PC-9 (cell line): ENCODE results near the gene PUS10. TPM values are rescaled to one million over a fixed set of nuclear protein-coding genes. Genes with fewer than 3 reads are reported as not detected.

Source experiments
- BruUV-seq: library from RNA; stranded (reverse); fragments of 400-500 nt; replicated peaks from 2 replicates; lab custom pipeline; 2021; lab: Mats Ljungman, UMichigan
- CTCF ChIA-PET: fragments of 300-600 bp; sonication (Branson Sonifier 250); formaldehyde crosslinking; loops from one replicate; lab custom pipeline; 2022; ENCODE audit warnings: antibody characterized with exemption; lab: Charles Lee
- POLR2A ChIA-PET: fragments of 300-600 bp; sonication (Branson Sonifier 250); formaldehyde crosslinking; loops from one replicate; lab custom pipeline; 2022; ENCODE audit warnings: antibody characterized with exemption; ENCODE audit not compliant: unreplicated experiment; lab: Charles Lee
- DNase-seq, 2 experiments: peaks; one replicate each; pipeline versions ENCODE4 v3.0.0 to v3.0.0-alpha.2; 2015 to 2022; ENCODE audit warnings: mixed read lengths in 1 of 2
- H2AFZ ChIP-seq: fragments of 200-600 bp; sonication (generic); 2 replicates; pipeline ENCODE4 v1.8.1; 2017; ENCODE audit warnings: antibody characterized with exemption
- H3F3A ChIP-seq: fragments of 200-600 bp; sonication (generic); 2 replicates; pipeline ENCODE4 v1.8.1; 2017; ENCODE audit warnings: antibody characterized with exemption, mild to moderate bottlenecking, low read depth; ENCODE audit not compliant: insufficient read depth
- H3K27ac ChIP-seq: fragments of 200-600 bp; sonication (generic); 2 replicates; pipeline ENCODE4 v1.6.1; 2016; ENCODE audit warnings: mixed run types
- H3K27me3 ChIP-seq: fragments of 200-600 bp; sonication (generic); 2 replicates; pipeline ENCODE4 v1.6.1; 2016; ENCODE audit warnings: low read depth, mixed run types; ENCODE audit not compliant: insufficient read depth
- H3K36me3 ChIP-seq: fragments of 200-600 bp; sonication (generic); 2 replicates; pipeline ENCODE4 v1.6.1; 2016; ENCODE audit warnings: low read depth, mixed run types
- H3K4me1 ChIP-seq: fragments of 200-600 bp; sonication (generic); replicated peaks from 2 replicates; pipeline ENCODE4 v1.6.1; 2016; ENCODE audit warnings: mixed run types; ENCODE audit not compliant: insufficient read depth
- H3K4me2 ChIP-seq: fragments of 200-600 bp; sonication (generic); 2 replicates; pipeline ENCODE4 v1.6.1; 2017; ENCODE audit warnings: mixed run types
- H3K4me3 ChIP-seq: fragments of 200-600 bp; sonication (generic); 2 replicates; pipeline ENCODE4 v1.6.1; 2016; ENCODE audit warnings: mixed run types
- H3K79me2 ChIP-seq: fragments of 200-600 bp; sonication (generic); 2 replicates; pipeline ENCODE4 v1.6.1; 2017; ENCODE audit warnings: low read depth, mixed run types
- H3K9me2 ChIP-seq: fragments of 200-600 bp; sonication (generic); 2 replicates; pipeline ENCODE4 v1.8.1; 2017; ENCODE audit warnings: mild to moderate bottlenecking; ENCODE audit not compliant: insufficient read depth
- H3K9me3 ChIP-seq: fragments of 200-600 bp; sonication (generic); 2 replicates; pipeline ENCODE4 v1.8.1; 2016; ENCODE audit warnings: low read depth; ENCODE audit not compliant: insufficient read depth
- H4K20me1 ChIP-seq: fragments of 200-600 bp; sonication (generic); 2 replicates; pipeline ENCODE4 v1.8.1; 2017; ENCODE audit not compliant: insufficient read depth
- EZH2 ChIP-seq: fragments of 200-600 bp; sonication (generic); IDR thresholded peaks from 2 replicates; pipeline ENCODE4 v1.8.0; 2017; ENCODE audit warnings: antibody characterized with exemption, low read depth
- intact Hi-C: fragments of 100-400 bp; cut with micrococcal nuclease; formaldehyde crosslinking; loops from one replicate; pipeline ENCODE4 v1.10.0; 2022; ENCODE audit not compliant: unreplicated experiment
- total RNA-seq: library from RNA; stranded (reverse); gene quantifications from 2 replicates; pipeline ENCODE4 v1.2.3, GENCODE V29; 2021
- TF ChIP-seq, protein P1 (sequence below): fragments of 200-600 bp; sonication (generic); conservative IDR thresholded peaks from 2 replicates; pipeline ENCODE4 v1.6.1; 2017; ENCODE audit warnings: mixed run types, antibody characterized with exemption, mild to moderate bottlenecking, moderate library complexity

Gene PUS10
- total RNA-seq, 1 experiment from 2014 or later, result 5.1 TPM

DNA sequence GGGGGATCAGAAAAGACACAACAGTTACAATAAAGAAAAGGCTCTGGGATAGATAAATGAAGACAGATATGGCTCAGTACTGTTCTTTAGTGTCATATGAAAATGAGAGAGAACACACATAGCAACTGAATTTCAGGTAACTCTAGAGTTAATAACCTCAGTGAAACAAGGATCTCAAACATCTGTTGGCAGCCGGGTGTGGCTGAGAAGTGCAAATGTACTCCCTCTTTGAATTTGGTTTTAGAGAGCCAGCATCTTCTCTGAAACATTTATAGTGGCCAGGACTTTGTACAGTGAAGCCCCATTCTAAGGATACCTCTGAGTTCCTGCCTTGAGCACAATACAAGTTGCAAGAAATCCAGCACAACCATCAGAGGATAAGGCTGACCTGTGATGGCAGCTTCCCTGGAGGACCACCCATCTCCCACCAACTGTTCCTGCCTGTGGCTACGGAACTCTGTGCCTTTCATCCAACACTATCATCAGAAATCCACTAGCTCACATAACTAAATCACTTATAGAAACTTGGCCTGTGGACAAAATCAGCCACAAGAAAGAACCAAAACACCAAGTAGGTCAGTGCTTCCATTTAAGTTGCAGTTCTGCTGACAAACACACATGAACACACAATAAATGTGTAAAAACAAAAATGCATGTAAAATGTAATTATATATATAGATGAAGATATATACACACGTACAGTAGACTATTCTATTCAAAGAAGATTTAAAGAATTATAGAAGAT lies 37.8 kb downstream of the PUS10 start:
- DNase-seq, result no peak
- POLR2A ChIA-PET, result no interaction called here
- intact Hi-C loops, result no loop called here
- H3K9me3 ChIP-seq, result no peaks in the 10 kb centered on the region
- CTCF ChIA-PET, result no interaction called here
- H3K9me2 ChIP-seq, result no peaks in the 10 kb centered on the region
- TF ChIP-seq, protein P1, sequence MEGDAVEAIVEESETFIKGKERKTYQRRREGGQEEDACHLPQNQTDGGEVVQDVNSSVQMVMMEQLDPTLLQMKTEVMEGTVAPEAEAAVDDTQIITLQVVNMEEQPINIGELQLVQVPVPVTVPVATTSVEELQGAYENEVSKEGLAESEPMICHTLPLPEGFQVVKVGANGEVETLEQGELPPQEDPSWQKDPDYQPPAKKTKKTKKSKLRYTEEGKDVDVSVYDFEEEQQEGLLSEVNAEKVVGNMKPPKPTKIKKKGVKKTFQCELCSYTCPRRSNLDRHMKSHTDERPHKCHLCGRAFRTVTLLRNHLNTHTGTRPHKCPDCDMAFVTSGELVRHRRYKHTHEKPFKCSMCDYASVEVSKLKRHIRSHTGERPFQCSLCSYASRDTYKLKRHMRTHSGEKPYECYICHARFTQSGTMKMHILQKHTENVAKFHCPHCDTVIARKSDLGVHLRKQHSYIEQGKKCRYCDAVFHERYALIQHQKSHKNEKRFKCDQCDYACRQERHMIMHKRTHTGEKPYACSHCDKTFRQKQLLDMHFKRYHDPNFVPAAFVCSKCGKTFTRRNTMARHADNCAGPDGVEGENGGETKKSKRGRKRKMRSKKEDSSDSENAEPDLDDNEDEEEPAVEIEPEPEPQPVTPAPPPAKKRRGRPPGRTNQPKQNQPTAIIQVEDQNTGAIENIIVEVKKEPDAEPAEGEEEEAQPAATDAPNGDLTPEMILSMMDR, result no peak
- no peak for TF ChIP-seq EZH2
- no peak overlapping the region for H3K27ac ChIP-seq
- H3K4me2 ChIP-seq, result no peak overlapping the region
- no peaks in the 10 kb centered on the region for H4K20me1 ChIP-seq
- H3K27me3 ChIP-seq, result no peaks in the 10 kb centered on the region
- no TSS peak for BruUV-seq
- H3K79me2 ChIP-seq, result no peaks in the 10 kb centered on the region
- H3K4me3 ChIP-seq, result no peak overlapping the region
- no peaks in the 10 kb centered on the region for H3K4me1 ChIP-seq
- H3F3A ChIP-seq, result no peaks in the 10 kb centered on the region
- H3K36me3 ChIP-seq, result no peaks in the 10 kb centered on the region
- H2AFZ ChIP-seq, result no peak overlapping the region

GRCh38 chr2:60979231-60979630 lies 38.8 kb downstream of the PUS10 start:
- Histone ChIP-seq H3K36me3 (no peaks in the 10 kb centered on the region), H3K4me2 (no peak overlapping the region), H3K79me2 (no peaks in the 10 kb centered on the region), H4K20me1 (no peaks in the 10 kb centered on the region), H2AFZ (no peak overlapping the region), H3K4me1 (no peaks in the 10 kb centered on the region), H3K9me2 (no peaks in the 10 kb centered on the region), H3F3A (no peaks in the 10 kb centered on the region), H3K4me3 (no peak overlapping the region), H3K27me3 (no peaks in the 10 kb centered on the region), H3K27ac (no peak overlapping the region), H3K9me3 (no peaks in the 10 kb centered on the region)
- no TSS peak for BruUV-seq
- TF ChIP-seq EZH2, result no peak
- TF ChIP-seq, protein P1, result no peak
- intact Hi-C loops, result no loop called here
- CTCF ChIA-PET, result no interaction called here
- POLR2A ChIA-PET, result no interaction called here
- DNase-seq, result no peak

GRCh38 chr2:60977562-60977895 lies 40.5 kb downstream of the PUS10 start:
- H2AFZ ChIP-seq, result no peak overlapping the region
- no peaks in the 10 kb centered on the region for H3K36me3 ChIP-seq
- intact Hi-C loops, result no loop called here
- ChIA-PET CTCF (interaction anchor here (0.7 kb wide), 1 partner anchor 200 kb away, joined by 11 read pairs; no protein-coding TSS in a partner anchor), POLR2A (no interaction called here)
- no peaks in the 10 kb centered on the region for H4K20me1 ChIP-seq
- H3F3A ChIP-seq, result no peaks in the 10 kb centered on the region
- H3K27me3 ChIP-seq, result no peaks in the 10 kb centered on the region
- no peak overlapping the region for H3K4me3 ChIP-seq
- H3K79me2 ChIP-seq, result no peaks in the 10 kb centered on the region
- DNase-seq, result no peak
- TF ChIP-seq EZH2, result no peak
- TF ChIP-seq, protein P1, result no peak
- no peak overlapping the region for H3K27ac ChIP-seq
- H3K4me2 ChIP-seq, result no peak overlapping the region
- H3K4me1 ChIP-seq, result no peaks in the 10 kb centered on the region
- no peaks in the 10 kb centered on the region for H3K9me3 ChIP-seq
- H3K9me2 ChIP-seq, result no peaks in the 10 kb centered on the region
- no TSS peak for BruUV-seq
